Cerebellar nuclear complex (tissue), 1 donor: ENCODE measurements around the gene SREBF1.

Experiments
- DNase-seq, 2 experiments: peaks; one replicate each; lab custom pipeline; 2025; lab: John Stamatoyannopoulos, UW

The SREBF1 gene

DNA sequence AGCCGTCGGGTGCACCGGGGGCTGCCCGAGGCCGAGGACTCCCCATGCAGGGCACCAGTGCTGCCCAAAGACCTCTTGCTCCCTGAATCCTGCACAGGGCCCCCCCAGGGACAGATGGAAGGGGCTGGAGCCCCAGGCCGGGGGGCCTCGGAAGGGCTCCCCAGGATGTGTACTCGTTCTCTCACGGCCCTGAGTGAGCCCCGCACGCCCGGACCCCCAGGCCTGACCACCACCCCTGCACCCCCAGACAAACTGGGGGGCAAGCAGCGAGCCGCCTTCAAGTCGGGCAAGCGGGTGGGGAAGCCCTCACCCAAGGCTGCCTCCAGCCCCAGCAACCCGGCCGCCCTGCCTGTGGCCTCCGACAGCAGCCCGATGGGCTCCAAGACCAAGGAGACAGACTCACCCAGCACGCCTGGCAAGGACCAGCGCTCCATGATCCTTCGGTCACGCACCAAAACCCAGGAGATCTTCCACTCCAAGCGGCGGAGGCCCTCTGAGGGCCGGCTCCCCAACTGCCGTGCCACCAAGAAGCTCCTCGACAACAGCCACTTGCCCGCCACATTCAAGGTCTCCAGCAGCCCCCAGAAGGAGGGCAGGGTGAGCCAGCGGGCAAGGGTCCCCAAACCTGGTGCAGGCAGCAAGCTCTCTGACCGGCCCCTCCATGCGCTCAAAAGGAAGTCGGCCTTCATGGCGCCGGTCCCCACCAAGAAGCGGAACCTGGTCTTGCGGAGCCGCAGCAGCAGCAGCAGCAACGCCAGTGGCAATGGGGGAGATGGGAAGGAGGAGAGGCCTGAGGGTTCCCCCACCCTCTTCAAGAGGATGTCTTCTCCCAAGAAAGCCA is 40.6 kb downstream of the SREBF1 start:
- no peak for DNase-seq

DNA sequence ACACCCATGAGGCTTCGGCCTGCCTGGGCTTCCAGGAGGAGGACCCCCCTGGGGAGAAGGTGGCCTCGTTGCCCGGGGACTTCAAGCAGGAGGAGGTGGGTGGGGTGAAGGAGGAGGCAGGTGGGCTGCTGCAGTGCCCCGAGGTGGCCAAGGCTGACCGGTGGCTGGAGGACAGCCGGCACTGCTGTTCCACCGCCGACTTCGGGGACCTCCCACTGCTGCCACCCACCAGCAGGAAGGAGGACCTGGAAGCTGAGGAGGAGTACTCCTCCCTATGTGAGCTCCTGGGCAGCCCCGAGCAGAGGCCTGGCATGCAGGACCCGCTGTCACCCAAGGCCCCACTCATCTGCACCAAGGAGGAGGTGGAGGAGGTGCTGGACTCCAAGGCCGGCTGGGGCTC is 41.5 kb downstream of the SREBF1 start:
- DNase-seq, result no peak

DNA sequence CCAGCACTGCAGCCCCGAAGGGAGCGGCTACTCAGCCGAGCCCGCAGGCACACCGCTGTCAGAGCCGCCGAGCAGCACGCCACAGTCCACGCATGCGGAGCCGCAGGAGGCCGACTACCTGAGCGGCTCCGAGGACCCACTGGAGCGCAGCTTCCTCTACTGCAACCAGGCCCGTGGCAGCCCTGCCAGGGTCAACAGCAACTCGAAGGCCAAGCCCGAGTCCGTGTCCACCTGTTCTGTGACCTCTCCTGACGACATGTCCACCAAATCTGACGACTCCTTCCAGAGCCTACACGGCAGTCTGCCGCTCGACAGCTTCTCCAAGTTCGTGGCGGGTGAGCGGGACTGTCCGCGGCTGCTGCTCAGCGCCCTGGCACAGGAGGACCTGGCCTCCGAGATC is 42.4 kb downstream of the SREBF1 start:
- no peak for DNase-seq

DNA sequence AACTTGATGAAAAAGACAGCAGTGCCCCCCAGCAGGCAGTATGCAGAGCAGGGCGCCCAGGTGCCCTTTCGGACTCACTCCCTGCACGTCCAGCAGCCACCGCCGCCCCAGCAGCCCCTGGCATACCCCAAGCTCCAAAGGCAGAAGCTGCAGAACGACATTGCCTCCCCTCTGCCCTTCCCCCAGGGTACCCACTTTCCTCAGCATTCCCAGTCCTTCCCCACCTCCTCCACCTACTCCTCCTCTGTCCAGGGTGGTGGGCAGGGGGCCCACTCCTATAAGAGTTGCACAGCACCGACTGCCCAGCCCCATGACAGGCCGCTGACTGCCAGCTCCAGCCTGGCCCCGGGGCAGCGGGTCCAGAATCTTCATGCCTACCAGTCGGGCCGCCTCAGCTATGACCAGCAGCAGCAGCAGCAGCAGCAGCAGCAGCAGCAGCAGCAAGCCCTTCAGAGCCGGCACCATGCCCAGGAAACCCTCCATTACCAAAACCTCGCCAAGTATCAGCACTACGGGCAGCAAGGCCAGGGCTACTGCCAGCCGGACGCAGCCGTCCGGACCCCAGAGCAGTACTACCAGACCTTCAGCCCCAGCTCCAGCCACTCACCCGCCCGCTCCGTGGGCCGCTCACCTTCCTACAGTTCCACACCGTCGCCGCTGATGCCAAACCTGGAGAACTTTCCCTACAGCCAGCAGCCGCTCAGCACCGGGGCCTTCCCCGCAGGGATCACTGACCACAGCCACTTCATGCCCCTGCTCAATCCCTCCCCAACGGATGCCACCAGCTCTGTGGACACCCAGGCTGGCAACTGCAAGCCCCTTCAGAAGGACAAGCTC is 43.2 kb downstream of the SREBF1 start:
- DNase-seq, result no peak

DNA sequence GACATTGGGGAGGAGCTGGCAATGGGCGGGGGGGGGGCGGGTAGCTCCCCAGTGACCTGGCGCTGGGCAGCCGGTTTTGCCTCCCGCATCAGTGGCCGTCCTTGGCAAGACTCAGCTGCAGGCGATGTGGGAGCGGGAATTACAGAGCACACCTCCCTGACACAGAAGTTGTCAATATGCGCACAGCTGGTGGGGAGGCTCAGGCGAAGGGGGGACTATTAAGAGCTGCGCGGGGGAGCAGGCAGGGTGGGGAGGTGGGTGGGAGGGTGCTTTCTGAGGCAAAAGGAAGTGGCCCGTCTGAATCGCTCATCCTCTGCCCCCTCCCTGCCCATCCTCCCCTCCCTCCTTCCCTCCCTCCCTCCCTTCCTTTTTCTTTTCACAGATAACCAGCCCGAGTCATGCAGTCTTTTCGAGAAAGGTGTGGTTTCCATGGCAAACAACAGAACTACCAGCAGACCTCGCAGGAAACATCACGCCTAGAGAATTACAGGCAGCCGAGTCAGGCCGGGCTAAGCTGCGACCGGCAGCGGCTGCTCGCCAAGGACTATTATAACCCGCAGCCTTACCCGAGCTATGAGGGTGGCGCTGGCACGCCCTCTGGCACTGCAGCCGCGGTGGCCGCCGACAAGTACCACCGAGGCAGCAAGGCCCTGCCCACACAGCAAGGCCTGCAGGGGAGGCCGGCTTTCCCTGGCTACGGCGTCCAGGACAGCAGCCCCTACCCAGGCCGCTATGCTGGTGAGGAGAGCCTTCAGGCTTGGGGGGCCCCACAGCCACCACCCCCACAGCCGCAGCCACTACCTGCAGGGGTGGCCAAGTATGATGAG is 44.0 kb downstream of the SREBF1 start:
- DNase-seq, result no peak

DNA sequence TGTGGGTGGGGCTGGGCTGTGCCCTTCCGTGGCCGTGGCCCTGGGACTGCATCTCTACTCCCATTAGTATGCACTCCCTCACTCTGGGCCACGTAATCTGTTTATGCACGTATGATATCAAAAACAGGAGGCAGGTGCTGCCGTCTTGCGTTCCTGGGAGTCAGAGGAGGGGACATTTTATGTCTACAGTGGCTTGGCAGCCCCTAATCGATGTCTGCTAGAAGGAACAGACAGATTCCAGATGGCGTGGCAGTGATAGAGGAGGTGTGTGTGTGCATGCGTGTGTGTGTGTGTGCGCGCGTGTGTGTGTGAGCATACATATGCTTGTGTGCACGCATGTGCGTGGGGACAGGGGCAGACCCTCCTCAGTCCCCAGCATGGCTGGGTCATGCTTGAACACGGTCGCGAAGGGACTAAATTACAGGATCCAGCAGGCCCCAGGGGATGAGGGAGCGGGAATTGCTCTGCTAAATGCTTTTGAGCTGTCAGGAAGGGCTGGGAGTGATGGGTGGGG is 44.7 kb downstream of the SREBF1 start:
- DNase-seq, result no peak

DNA sequence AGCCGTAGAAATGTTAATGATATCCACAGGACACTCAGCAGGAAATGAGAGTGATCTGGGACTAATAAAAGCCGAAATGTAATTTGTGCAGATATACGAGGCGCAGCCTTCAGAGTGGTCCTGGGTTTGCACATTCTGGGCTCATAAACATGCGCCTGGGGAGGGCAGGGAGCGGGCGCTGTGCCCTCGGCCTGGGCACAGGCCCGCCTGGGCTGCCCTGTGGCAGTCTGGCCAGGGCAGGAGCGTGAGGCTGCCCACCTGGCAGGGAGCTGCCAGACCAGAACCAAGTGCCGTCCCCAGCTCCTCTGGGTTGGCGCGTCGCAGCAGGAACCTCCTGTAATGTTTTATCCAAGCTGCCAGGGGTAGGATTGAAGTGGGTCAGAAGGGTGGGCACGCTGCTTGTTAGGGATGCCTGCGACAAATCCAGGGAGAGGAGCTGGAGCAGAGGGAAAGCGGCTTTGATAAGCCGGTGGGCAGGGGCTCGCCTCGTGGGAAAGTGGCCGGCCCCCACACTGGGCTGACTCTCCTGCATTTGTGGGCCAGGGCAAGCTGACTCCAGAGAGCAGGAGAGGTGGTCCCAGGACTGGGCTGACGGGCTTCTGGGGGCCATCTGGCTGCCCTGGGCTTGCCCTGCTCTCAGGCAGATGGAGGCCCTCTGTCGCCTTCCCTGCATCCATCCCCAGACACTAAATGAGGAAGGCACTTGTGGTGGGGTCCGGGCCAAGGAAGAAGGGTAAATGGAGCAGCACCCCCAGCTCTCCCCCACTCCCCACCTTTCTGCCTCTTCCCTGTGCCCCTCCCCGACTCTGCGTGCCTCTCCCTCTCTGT is 45.9 kb downstream of the SREBF1 start:
- DNase-seq, result no peak

DNA sequence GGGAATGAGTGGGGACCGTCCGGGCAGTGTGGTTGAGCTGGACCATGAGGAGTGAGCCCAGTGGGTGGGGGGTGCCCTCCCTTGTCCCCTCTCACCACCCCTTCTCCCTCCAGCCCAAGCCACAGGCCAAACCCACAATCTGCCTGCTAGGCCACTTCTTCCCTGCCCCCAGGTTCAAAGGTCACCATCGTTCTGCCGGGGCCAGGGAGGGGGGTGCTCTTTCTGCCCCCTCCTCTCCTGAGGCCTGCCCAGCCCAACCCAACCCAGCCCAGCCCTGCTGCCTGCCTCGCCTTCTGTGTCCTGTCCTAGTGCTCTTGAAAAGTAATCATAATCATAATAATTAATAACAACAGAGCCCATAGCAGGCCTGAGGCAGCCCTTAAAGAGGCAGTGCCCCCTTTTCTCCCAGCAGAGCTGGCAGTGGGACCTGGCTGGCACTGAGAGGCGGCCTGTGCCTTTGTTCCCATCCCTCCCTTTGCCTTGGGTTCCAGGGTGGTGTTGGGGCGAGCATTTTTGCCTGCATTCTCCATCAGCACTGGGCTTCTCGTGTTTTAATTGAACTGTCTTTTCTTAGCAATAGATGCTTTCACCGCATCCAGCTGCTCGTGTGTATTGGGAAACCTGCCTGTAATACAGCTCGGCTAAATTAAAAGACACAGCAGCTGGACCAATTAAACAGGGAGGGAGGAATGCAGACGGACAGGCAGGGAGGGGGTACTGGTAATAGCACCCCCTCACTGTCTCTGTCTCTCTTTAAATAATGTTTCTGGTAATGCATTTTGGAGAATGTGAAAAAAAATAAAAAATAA is 46.8 kb downstream of the SREBF1 start:
- DNase-seq, result no peak

DNA sequence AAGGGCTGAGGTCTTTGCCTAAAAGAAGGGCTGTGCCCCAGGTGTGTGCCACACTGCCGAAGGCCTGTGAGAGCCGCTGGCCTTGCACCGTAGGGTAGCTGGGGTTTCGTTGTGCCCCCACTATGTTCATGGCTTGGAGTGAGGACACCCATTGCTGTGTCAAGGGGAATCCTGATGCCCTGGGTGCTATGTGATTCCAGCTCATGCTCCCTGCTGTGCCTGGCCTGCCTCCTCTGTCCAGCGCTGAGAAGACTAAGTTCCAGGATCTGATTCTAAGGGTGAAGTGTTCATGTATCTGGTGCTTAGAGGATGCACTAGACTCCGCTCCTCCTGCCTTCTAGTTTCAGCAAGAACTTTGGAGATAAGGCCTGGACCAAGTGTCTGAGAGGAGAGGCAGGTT is 47.4 kb downstream of the SREBF1 start:
- no peak for DNase-seq

DNA sequence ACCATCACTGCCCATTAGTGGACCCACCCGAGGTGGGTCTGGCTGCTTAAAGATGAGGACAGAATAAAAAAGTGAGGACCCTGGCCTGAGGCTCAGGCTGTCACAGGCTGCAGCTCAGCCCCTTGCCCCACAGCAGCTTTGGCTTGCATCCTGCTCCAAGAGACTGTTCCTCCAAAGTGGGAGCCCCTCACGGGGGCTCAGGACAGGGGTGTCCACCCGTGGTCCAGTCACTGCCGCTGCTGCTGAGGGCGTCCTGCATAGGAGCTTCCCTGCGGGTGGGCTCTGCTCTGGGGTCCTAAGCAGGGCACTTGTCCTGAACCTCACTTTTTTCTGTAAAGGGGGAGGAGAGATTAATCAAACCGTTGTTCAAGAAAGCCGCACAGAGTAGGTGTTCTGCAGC is 47.8 kb downstream of the SREBF1 start:
- DNase-seq, result no peak

DNA sequence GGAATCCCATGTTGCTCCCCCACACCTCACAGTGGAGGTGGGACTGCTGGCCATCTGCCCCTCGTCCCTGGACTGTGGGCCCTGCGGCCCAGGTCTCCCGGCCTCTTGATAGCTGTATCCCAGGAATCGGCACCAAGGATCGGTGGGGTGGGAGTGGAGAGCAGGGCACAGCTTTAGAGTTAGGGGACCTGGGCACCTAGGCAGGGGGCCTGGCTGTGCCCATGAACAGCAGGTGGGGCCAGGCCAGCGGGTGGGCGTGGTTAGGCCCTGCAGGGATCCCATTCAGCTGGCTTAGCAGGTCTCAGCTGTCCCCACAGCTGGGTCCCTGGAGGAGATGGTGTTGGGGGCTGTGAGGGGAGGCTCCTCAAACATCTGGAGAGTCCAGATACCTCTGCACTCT is 49.2 kb downstream of the SREBF1 start:
- DNase-seq, result no peak

DNA sequence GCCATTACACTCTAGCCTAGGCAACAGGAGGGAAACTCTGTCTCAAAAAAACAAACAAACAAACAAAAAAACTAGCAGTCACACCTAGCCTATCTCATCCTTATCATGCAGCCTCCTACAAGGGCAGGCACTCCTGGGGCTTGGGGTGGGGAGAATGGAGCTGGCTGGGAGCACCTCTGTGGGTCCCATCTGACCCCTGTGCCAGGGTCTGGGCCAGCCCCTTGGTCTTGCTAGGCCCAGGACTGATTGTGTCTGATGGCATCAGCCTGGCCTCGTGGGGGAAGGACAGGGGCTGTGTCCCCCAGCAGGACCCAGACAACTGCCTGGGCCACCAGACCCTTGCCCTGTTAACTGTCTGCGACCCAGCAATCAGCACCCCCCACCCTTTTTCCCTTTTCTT is 49.8 kb downstream of the SREBF1 start:
- no peak for DNase-seq

DNA sequence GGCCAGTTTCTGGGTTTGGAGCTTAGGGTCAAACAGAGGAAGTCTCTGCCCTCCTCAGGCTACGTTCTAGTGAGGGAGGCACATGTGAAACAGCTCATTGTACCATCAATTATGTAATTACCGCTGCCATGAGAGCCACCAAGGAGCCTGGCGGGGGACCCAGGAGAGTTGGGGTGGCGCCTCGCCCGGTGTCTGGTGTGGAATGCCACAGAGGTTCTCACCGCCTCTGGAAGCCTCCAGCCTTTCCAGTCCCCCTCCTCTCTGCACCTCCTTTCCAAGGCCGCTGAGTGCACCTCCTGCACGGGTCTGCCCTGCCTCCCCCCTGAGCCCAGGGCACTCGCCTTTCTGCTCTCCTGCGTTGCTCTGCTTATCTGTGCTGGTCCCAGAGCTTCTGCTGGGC is 51.4 kb downstream of the SREBF1 start:
- no peak for DNase-seq

DNA sequence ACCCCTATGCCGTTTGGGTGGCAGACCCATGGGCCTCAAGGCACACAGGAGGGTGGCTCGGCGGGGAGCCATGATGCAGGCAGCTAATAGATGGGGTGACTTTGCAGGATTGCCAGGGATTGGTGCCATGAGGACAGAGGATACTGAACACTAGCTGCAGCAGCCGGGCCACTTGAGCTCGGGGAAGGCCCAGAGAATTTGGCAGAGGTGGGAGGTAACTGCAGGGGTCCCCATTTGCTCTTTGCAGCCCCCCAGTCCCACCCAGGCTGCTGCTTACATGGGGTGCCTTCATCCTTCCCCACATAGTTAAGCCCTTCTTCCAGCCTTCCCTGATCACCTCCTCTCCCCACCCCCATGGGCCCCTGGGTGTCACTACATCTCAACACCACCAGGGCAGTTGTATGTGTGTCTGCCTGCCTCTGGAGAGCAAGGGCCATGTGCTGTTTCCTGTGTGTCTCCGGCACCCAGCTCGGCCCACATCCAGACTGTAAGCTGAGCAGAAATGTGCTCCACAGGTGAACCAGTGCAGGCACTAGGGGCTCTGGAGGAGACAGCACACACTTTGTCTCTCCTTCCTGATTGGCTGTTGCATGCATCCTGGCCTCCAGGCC is 52.0 kb downstream of the SREBF1 start:
- no peak for DNase-seq

DNA sequence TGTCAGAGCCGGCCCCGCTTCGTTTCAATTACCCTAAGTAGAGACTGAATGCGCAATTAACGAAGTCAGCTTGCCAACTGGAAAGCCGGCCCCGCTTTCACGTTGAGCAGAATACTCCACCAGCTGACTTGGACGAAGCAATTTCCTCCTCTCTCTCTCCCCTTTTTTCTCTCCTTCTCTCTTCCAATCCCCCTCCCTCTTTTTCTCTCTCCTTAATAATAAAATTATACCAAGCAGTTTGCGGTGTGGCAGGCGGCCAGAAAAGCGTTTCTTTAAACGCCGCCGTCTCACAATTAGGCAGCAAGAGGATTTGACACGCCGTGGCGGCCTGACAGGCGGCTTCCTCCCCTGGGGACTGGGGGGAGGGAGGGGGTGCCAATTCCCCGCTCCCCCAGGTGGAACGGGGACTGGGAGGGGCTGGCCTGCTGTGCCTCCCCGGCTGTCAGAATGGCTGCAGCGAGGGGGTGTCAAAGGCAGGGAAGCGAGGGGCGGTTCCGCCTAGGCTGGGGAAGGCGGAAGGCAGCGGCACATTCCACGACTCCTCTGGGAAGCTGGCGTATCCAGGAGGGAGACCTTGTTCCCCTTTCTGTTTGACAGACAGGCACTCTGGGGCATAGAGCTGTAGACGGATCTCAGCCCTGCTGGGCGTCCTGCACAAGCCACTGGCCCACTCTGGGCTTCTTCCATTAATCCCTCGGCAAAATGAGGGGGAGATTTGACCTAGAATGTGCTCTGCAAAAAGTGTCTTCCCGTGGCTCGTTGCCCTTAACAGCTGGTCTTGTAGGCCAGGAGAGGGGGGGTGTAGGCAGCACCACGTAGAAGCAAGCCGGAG is 52.7 kb downstream of the SREBF1 start:
- DNase-seq, result no peak

DNA sequence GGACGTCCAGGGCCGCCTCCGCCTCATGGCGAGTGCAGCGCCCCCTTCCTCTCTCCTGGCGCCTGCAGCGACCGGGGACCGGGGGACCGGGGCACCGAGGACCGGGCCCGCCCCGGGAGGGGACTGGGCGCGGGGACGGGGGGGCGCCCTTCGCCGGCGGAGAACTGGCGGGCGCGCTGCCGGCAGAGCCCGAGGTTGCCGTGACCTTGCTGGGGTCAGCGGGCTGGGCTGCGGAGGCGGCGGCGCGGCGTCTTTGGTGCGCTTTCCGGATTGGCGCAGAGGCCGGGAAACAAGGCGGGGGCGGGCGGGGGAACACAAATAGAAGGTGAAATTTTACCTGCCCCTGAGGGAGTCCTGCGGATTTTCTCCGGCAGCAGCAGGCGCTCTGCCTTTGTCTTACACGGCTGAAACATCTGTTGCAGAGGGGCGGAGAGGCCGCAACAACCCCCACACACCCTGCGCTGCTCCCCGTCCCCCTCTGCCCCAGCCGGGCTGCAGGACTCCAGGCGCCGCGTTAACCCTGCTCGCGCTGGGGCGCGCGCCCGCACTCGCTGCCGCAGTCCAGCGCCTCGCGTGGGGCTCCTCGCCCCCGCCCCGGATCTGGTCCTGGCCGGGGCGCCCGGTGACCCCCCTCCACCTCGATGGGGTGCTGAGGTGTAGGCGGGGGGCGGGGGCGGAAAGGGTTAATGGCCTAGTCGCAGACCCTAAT is 53.5 kb downstream of the SREBF1 start:
- DNase-seq, result no peak

DNA sequence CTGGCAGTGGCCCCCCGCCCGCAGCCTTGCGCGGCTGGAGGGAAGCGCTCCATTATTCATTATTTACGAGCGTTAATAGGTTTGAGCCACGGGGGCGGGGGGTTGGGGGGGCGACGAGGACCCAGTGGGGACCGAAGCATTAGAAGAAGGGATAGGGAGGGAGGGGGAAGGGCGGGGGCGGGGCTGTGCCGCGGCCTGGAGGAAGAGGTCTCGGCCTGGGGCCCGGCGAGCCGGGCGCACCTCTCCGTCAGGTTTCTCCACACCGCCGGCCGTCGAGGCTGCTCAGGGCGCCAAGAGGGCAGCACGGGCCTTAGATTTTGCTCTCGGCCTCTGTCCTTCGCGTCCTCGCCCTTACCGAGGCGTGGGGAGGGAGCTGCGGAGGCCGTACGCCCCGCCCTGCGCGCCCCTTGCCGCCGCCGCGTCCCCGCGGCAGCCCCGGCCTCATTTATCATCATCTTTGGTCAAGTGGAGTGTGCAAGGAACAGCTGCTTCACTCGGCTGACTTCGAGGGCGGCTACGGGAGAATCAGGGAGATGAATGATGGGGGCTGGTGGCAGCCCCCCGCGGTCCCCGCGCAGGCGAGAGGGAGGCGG is 54.2 kb downstream of the SREBF1 start:
- no peak for DNase-seq
